GM12878 (cell line): ENCODE measurements around the gene NPAS4. TPM values are rescaled to one million over a fixed set of nuclear protein-coding genes. Genes with fewer than 3 reads are reported as not detected.

Source experiments
- ATAC-seq: fragments of 200-7000 bp; cut with Tn5 transposase; 3 replicates; pipeline ENCODE4 v1.9.1; 2020; ENCODE audit warnings: mild to moderate bottlenecking, moderate library complexity
- BruUV-seq: library from RNA; stranded (reverse); fragments of 400-500 nt; replicated peaks from 2 replicates; lab custom pipeline; 2021; lab: Mats Ljungman, UMichigan
- CTCF ChIA-PET: fragments of 300-600 bp; sonication (Branson Sonifier 250); formaldehyde crosslinking; extraction: SDS; loops from one replicate; lab custom pipeline; 2021; ENCODE audit warnings: inconsistent platforms; lab: Yijun Ruan, JAX
- POLR2A ChIA-PET: fragments of 350-600 bp; formaldehyde crosslinking; extraction: SDS; loops from one replicate; lab custom pipeline; 2021; ENCODE audit warnings: inconsistent platforms; lab: Charles Lee
- RAD21 ChIA-PET: fragments of 300-600 bp; sonication (Branson Sonifier 250); formaldehyde crosslinking; loops from one replicate; lab custom pipeline; 2023; ENCODE audit warnings: antibody characterized with exemption; ENCODE audit not compliant: unreplicated experiment; lab: Charles Lee
- SMC1A ChIA-PET: fragments of 300-600 bp; sonication (Branson Sonifier 250); formaldehyde crosslinking; loops from one replicate; lab custom pipeline; 2023; ENCODE audit not compliant: unreplicated experiment, uncharacterized antibody; lab: Charles Lee
- DNase-seq: peaks from one replicate; pipeline ENCODE4 v3.0.0-alpha.2; 2011; ENCODE audit warnings: low read depth, low spot score
- FAIRE-seq: peaks from 3 replicates; lab custom pipeline; 2011; peaks lifted over from hg19 to GRCh38; lab: Jason Lieb, UNC
- H2AFZ ChIP-seq: 2 replicates; pipeline ENCODE4 v1.6.0; 2011; ENCODE audit warnings: low read depth, low read length, control low read depth; ENCODE audit not compliant: control insufficient read depth
- H3K27ac ChIP-seq: 2 replicates; pipeline ENCODE4 v1.5.1; 2011; ENCODE audit warnings: control low read depth; ENCODE audit not compliant: control insufficient read depth, insufficient read depth
- H3K27me3 ChIP-seq, 2 experiments: replicated peaks in 1 of 2; 2 replicates each; pipeline versions ENCODE4 v1.6.0 to v1.6.1; 2011; ENCODE audit warnings: low read length in 1 of 2; ENCODE audit not compliant: control insufficient read depth in 2 of 2, insufficient read depth in 2 of 2
- H3K36me3 ChIP-seq, 2 experiments: 2 replicates each; pipeline ENCODE4 v1.5.1; 2011; ENCODE audit warnings: low read length in 1 of 2; ENCODE audit not compliant: control insufficient read depth in 2 of 2, insufficient read depth in 2 of 2
- H3K4me1 ChIP-seq: 2 replicates; pipeline ENCODE4 v1.6.1; 2011; ENCODE audit warnings: mild to moderate bottlenecking, low read length, moderate library complexity, mixed read lengths; ENCODE audit not compliant: control insufficient read depth, insufficient read depth
- H3K4me2 ChIP-seq: 2 replicates; pipeline ENCODE4 v1.6.0; 2011; ENCODE audit warnings: control low read depth; ENCODE audit not compliant: control insufficient read depth, insufficient read depth
- H3K4me3 ChIP-seq: fragments of 200-600 bp; sonication (generic); 2 replicates; pipeline ENCODE4 v1.5.1; 2016
- H3K79me2 ChIP-seq: 2 replicates; pipeline ENCODE4 v1.6.0; 2011; ENCODE audit warnings: low read length; ENCODE audit not compliant: control insufficient read depth, insufficient read depth
- H3K9ac ChIP-seq: 2 replicates; pipeline ENCODE4 v1.8.0; 2011; ENCODE audit warnings: low read length, control low read depth, mixed read lengths; ENCODE audit not compliant: control insufficient read depth, insufficient read depth
- H3K9me3 ChIP-seq: replicated peaks from 3 replicates; pipeline ENCODE4 v1.5.1; 2011; ENCODE audit warnings: mild to moderate bottlenecking, low read length; ENCODE audit not compliant: control insufficient read depth, insufficient read depth
- H4K20me1 ChIP-seq: 2 replicates; pipeline ENCODE4 v1.6.0; 2011; ENCODE audit not compliant: control insufficient read depth, insufficient read depth
- BMI1 ChIP-seq: fragments of 450-650 bp; IDR thresholded peaks from 2 replicates; pipeline ENCODE4 v1.6.1; 2016; ENCODE audit warnings: mild to moderate bottlenecking, moderate library complexity, borderline replicate concordance
- CREB1 ChIP-seq: IDR thresholded peaks from 2 replicates; pipeline ENCODE4 v1.6.1; 2012; ENCODE audit warnings: low read depth, mild to moderate bottlenecking, inconsistent platforms
- EZH2 ChIP-seq: IDR thresholded peaks from 2 replicates; pipeline ENCODE4 v1.6.1; 2012; ENCODE audit warnings: low read depth, mild to moderate bottlenecking, control low read depth, inconsistent platforms, low read length, borderline replicate concordance; ENCODE audit not compliant: control insufficient read depth
- HDAC2 ChIP-seq: fragments of 200-600 bp; sonication (generic); IDR thresholded peaks from 2 replicates; pipeline ENCODE4 v1.6.1; 2017
- JUND ChIP-seq: IDR thresholded peaks from 2 replicates; pipeline ENCODE4 v1.6.1; 2012; ENCODE audit warnings: low read depth, mild to moderate bottlenecking, low read length, improper control_type of control experiment, moderate library complexity
- KAT2A ChIP-seq: conservative IDR thresholded peaks from 2 replicates; pipeline ENCODE4 v1.6.1; 2011; ENCODE audit warnings: low read depth, low read length; ENCODE audit not compliant: control insufficient read depth
- MEF2A ChIP-seq: IDR thresholded peaks from 2 replicates; pipeline ENCODE4 v1.6.1; 2011; ENCODE audit warnings: low read depth, mild to moderate bottlenecking, low read length, moderate library complexity; ENCODE audit not compliant: insufficient read depth
- NFYA ChIP-seq: IDR thresholded peaks from 2 replicates; pipeline ENCODE4 v1.6.1; 2011; ENCODE audit warnings: low read depth, mild to moderate bottlenecking, low read length, improper control_type of control experiment, borderline replicate concordance
- STAT3 ChIP-seq: IDR thresholded peaks from 2 replicates; pipeline ENCODE4 v1.6.1; 2011; ENCODE audit warnings: low read depth, low read length, improper control_type of control experiment
- TCF3 ChIP-seq: IDR thresholded peaks from 2 replicates; pipeline ENCODE4 v1.6.1; 2012; ENCODE audit warnings: low read depth, mild to moderate bottlenecking, low read length, borderline replicate concordance; ENCODE audit not compliant: insufficient read depth
- TCF7 ChIP-seq: IDR thresholded peaks from 2 replicates; pipeline ENCODE4 v1.6.1; 2014; ENCODE audit warnings: antibody characterized with exemption, borderline replicate concordance
- YY1 ChIP-seq: IDR thresholded peaks from 2 replicates; pipeline ENCODE4 v1.6.1; 2011; ENCODE audit warnings: low read depth, mild to moderate bottlenecking, low read length
- WGBS: methylation state at CpG from one replicate; pipeline ENCODE4 v1.1.6; 2016; ENCODE audit warnings: low lambda C conversion rate; ENCODE audit not compliant: insufficient replicate concordance, insufficient coverage; ENCODE audit errors: missing lambda C conversion rate; 5-methylcytosine and 5-hydroxymethylcytosine counted together
- in situ Hi-C: fragments of 300-500 bp; cut with MboI; formaldehyde crosslinking; loops from 9 replicates; pipeline ENCODE4 v1.14.3; 2018; ENCODE audit warnings: mixed read lengths
- intact Hi-C: fragments of 100-400 bp; cut with micrococcal nuclease; formaldehyde crosslinking; loops from one replicate; pipeline ENCODE4 v1.14.2; 2022; ENCODE audit not compliant: unreplicated experiment
- polyA plus RNA-seq, 11 experiments: library from polyadenylated mRNA; depleted of rRNA in 4 of 11; unstranded in 6 of 11; stranded (reverse) in 5 of 11; fragments of >200 nt; fragmentation: Nextera tagmentation in 4 of 11; fragmentation: Illumina TruSeq in 1 of 11; extraction: Ambion mirVana in 4 of 11; extraction: Trizol in 1 of 11; gene quantifications; 1 replicate in 1 of 11; 2 replicates in 10 of 11; pipeline versions ENCODE4 v1.2.1 to v1.2.3, GENCODE V29; 2011 to 2016; ENCODE audit warnings: inconsistent platforms in 2 of 11, missing spikeins in 2 of 11, low read depth in 1 of 11
- total RNA-seq, 4 experiments: library from RNA; depleted of rRNA in 3 of 4; stranded (reverse); fragments of >200 nt in 3 of 4; fragmentation: Illumina TruSeq in 1 of 4; extraction: Trizol in 1 of 4; gene quantifications; 2 replicates each; pipeline versions ENCODE4 v1.2.1 to v1.2.3, GENCODE V29; 2013 to 2021
- TF ChIP-seq, protein P1 (sequence below): fragments of 450-650 bp; formaldehyde crosslinking; IDR thresholded peaks from 2 replicates; pipeline ENCODE4 v1.5.0; 2022; ENCODE audit warnings: mild to moderate bottlenecking, missing genetic modification characterization
- TF ChIP-seq, protein P2 (sequence below): IDR thresholded peaks from 2 replicates; pipeline ENCODE4 v1.6.1; 2012; ENCODE audit warnings: low read depth, low read length, improper control_type of control experiment
- TF ChIP-seq, protein P3 (sequence below): IDR thresholded peaks from 2 replicates; pipeline ENCODE4 v1.6.1; 2011; ENCODE audit warnings: borderline replicate concordance, low read depth, mild to moderate bottlenecking, moderate library complexity, low read length; ENCODE audit not compliant: insufficient read depth, poor library complexity, severe bottlenecking
- TF ChIP-seq, protein P4 (sequence below): fragments of 450-650 bp; IDR thresholded peaks from 2 replicates; pipeline ENCODE4 v1.6.1; 2016; ENCODE audit warnings: mild to moderate bottlenecking
- TF ChIP-seq, protein P5 (sequence below): IDR thresholded peaks from 2 replicates; pipeline ENCODE4 v1.6.1; 2012; ENCODE audit warnings: low read length, inconsistent platforms

Gene NPAS4
- total and polyA plus RNA-seq, 10 of the 15 experiments (the other 5 are each of a cell fraction or from before 2014, with no cell fraction given), result 0.03 to 0.18 (median 0.06) TPM; not detected in 7

DNA sequence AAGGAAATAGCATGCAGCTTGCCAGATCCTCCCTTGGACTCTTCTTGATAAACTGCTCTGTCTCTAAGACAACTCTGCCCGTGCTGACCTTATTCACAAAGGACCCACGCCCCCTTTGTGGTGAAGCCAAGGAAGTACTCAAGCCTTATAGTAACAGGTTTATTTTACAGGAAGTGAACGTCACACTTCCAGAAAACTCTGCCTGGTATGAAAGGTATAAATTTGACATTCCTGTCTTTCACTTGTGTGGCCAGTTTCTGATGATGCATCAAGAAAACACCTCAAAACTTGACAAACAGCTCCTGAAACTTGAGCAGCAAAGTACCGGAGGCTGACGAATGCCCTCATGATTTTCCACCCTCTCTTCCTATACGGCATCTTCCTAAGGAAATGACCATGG lies 33.4 kb downstream of the NPAS4 start:
- Histone ChIP-seq H3K4me2 (no peak overlapping the region), H3K27ac (no peak overlapping the region), H3K9ac (no peak overlapping the region), H2AFZ (no peak overlapping the region), H3K36me3 (no peaks in the 10 kb centered on the region), H3K4me1 (peaks cover 10% of the 10 kb centered on the region), H4K20me1 (no peaks in the 10 kb centered on the region), H3K79me2 (no peaks in the 10 kb centered on the region), H3K9me3 (no peaks in the 10 kb centered on the region), H3K4me3 (no peak overlapping the region), H3K27me3 (no peaks in the 10 kb centered on the region; a peak in 1 of 4 replicates)
- FAIRE-seq (no peak), ATAC-seq (no peak), DNase-seq (no peak)
- ChIA-PET SMC1A (no interaction called here), RAD21 (no interaction called here), CTCF (interaction anchor here (1.1 kb wide), 1 partner anchor 172 kb away, joined by 4 read pairs; no protein-coding TSS in a partner anchor), POLR2A (interaction anchor here (1.6 to 2.0 kb wide), 2 partner anchors 12 to 15 kb away, joined by 4 to 7 read pairs; partner anchors contain the start of genes MRPL11 and PELI3)
- 16% methylated on average over 6 of the region's 6 CpGs for WGBS
- intact Hi-C loops, result no loop called here
- in situ Hi-C loops, result no loop called here
- no TSS peak for BruUV-seq
- TF ChIP-seq BMI1, result no peak
- TF ChIP-seq, protein P1, sequence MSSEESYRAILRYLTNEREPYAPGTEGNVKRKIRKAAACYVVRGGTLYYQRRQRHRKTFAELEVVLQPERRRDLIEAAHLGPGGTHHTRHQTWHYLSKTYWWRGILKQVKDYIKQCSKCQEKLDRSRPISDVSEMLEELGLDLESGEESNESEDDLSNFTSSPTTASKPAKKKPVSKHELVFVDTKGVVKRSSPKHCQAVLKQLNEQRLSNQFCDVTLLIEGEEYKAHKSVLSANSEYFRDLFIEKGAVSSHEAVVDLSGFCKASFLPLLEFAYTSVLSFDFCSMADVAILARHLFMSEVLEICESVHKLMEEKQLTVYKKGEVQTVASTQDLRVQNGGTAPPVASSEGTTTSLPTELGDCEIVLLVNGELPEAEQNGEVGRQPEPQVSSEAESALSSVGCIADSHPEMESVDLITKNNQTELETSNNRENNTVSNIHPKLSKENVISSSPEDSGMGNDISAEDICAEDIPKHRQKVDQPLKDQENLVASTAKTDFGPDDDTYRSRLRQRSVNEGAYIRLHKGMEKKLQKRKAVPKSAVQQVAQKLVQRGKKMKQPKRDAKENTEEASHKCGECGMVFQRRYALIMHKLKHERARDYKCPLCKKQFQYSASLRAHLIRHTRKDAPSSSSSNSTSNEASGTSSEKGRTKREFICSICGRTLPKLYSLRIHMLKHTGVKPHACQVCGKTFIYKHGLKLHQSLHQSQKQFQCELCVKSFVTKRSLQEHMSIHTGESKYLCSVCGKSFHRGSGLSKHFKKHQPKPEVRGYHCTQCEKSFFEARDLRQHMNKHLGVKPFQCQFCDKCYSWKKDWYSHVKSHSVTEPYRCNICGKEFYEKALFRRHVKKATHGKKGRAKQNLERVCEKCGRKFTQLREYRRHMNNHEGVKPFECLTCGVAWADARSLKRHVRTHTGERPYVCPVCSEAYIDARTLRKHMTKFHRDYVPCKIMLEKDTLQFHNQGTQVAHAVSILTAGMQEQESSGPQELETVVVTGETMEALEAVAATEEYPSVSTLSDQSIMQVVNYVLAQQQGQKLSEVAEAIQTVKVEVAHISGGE, result no peak
- TF ChIP-seq TCF3, result no peak
- TF ChIP-seq STAT3, result no peak
- TF ChIP-seq KAT2A, result no peak
- no peak for TF ChIP-seq HDAC2
- TF ChIP-seq TCF7, result no peak
- TF ChIP-seq EZH2, result no peak
- TF ChIP-seq MEF2A, result no peak
- no peak for TF ChIP-seq CREB1
- TF ChIP-seq JUND, result no peak
- TF ChIP-seq, protein P2, sequence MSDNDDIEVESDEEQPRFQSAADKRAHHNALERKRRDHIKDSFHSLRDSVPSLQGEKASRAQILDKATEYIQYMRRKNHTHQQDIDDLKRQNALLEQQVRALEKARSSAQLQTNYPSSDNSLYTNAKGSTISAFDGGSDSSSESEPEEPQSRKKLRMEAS, result no peak
- TF ChIP-seq, protein P3, sequence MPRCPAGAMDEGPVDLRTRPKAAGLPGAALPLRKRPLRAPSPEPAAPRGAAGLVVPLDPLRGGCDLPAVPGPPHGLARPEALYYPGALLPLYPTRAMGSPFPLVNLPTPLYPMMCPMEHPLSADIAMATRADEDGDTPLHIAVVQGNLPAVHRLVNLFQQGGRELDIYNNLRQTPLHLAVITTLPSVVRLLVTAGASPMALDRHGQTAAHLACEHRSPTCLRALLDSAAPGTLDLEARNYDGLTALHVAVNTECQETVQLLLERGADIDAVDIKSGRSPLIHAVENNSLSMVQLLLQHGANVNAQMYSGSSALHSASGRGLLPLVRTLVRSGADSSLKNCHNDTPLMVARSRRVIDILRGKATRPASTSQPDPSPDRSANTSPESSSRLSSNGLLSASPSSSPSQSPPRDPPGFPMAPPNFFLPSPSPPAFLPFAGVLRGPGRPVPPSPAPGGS, result no peak
- TF ChIP-seq NFYA, result no peak
- TF ChIP-seq, protein P4, sequence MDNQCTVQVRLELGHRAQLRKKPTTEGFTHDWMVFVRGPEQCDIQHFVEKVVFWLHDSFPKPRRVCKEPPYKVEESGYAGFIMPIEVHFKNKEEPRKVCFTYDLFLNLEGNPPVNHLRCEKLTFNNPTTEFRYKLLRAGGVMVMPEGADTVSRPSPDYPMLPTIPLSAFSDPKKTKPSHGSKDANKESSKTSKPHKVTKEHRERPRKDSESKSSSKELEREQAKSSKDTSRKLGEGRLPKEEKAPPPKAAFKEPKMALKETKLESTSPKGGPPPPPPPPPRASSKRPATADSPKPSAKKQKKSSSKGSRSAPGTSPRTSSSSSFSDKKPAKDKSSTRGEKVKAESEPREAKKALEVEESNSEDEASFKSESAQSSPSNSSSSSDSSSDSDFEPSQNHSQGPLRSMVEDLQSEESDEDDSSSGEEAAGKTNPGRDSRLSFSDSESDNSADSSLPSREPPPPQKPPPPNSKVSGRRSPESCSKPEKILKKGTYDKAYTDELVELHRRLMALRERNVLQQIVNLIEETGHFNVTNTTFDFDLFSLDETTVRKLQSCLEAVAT, result no peak
- TF ChIP-seq YY1, result no peak
- TF ChIP-seq, protein P5, sequence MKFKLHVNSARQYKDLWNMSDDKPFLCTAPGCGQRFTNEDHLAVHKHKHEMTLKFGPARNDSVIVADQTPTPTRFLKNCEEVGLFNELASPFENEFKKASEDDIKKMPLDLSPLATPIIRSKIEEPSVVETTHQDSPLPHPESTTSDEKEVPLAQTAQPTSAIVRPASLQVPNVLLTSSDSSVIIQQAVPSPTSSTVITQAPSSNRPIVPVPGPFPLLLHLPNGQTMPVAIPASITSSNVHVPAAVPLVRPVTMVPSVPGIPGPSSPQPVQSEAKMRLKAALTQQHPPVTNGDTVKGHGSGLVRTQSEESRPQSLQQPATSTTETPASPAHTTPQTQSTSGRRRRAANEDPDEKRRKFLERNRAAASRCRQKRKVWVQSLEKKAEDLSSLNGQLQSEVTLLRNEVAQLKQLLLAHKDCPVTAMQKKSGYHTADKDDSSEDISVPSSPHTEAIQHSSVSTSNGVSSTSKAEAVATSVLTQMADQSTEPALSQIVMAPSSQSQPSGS, result no peak
